Hematopoietic multipotent progenitor cell treated with erythropoietin and hydrocortisone succinate and interleukin-3 and kit ligand, for 6 days (in vitro differentiated cells): ENCODE data around the gene GSTP1.
A peak's percentile ranks its signal among the peaks of the same experiment; 100 is the strongest.
"Not testable (repeated sequence)": the region's sequence is repeated elsewhere in the genome, so short reads cannot be mapped to it uniquely, and the experiment has no call there.

Source experiments
- DNase-seq: peaks from one replicate; pipeline ENCODE4 v3.0.0-alpha.2; 2015

Gene GSTP1

GRCh38 chr11:67616431-67617242, 33.0 kb downstream of the GSTP1 start:
- no peak for DNase-seq

GRCh38 chr11:67617243-67617953, 33.8 kb downstream of the GSTP1 start:
- DNase-seq: no peak

DNA sequence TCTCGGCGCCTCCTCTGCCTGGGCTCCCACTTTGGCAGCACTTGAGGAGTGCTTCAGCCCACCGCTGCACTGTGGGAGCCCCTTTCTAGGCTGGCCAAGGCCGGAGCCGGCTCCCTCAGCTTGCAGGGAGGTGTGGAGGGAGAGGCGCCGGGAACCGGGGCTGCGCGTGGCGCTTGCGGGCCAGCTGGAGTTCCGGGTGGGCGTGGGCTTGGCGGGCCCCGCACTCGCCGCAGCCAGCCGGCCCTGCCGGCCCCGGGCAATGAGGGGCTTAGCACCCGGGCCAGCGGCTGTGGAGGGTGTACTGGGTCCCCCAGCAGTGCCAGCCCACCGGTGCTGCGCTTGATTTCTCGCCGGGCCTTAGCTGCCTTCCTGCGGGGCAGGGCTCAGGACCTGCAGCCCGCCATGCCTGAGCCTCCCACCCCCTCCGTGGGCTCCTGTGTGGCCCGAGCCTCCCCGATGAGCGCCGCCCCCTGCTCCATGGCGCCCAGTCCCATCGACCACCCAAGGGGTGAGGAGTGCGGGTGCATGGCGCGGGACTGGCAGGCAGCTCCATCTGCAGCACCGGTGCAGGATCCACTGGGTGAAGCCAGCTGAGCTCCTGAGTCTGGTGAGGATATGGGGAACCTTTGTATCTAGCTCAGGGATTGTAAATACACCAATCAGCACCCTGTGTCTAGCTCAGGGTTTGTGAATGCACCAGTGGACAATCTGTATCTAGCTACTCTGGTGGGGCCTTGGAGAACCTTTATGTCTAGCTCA, 35.5 kb downstream of the GSTP1 start:
- not testable (repeated sequence) for DNase-seq

- DNase-seq: not testable (repeated sequence)
Observed at GRCh38 chr11:67619683-67620618, 36.3 kb downstream of the GSTP1 start.

DNA sequence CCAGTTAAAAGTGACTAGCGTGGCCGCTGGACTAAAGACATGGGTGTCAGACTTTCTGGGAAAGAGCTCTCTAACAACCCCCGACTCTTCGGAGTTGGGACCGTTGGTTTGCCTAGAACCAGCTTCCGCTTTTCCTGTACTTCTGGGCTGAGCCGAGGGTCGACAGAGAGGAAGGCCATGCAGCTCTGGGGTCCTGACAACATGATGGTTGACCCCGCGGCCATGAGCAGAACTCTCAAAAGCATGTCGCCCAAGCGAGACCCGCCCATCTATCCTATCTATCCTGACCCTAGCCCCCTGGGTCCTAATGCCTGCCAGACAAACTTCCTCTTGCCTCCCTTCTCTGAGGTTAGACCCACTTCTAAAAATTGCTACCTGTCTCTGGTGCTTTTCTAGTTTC, 37.0 kb downstream of the GSTP1 start:
- not testable (repeated sequence) for DNase-seq

- not testable (repeated sequence) for DNase-seq
Observed at GRCh38 chr11:67621928-67622327, 38.3 kb downstream of the GSTP1 start.

DNA sequence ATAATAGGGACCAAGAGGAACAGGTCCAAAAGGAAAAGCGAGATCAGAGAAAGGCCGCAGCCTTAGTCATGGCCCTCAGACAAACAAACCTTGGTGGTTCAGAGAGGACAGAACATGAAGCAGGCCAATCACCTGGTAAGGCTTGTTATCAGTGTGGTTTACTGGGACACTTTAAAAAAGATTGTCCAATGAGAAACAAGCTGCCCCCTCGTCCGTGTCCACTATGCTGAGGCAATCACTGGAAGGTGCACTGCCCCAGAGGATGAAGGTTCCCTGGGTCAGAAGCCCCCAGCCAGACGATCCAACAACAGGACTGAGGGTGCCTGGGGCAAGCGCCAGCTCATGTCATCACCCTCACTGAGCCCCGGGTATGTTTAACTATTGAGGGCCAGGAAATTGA, 39.3 kb downstream of the GSTP1 start:
- DNase-seq: not testable (repeated sequence)

GRCh38 chr11:67623795-67624194, 40.2 kb downstream of the GSTP1 start:
- DNase-seq: not testable (repeated sequence)

- DNase-seq: not testable (repeated sequence)
Observed at GRCh38 chr11:67626131-67626833, 42.7 kb downstream of the GSTP1 start.

DNA sequence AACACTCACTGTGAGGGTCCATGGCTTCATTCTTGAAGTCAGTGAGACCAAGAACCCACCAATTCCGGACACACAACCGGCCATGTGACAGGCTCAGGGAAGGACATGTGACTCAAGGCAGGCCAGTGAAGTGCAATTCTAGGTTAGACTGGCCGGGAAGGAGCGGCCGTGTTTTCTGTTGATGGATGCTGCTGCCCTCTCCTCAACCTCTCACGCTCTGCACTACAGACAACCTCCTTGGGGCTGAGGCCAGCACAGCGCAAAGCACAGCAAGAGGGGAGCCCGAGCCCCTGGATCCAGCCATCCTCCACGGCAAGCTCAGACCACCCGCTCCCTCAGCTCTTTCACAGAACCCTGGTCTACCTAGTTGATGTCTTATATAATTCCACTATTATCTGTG, 43.4 kb downstream of the GSTP1 start:
- no peak for DNase-seq

- no peak for DNase-seq
Observed at GRCh38 chr11:67627441-67627811, 43.8 kb downstream of the GSTP1 start.

GRCh38 chr11:67627812-67628624, 44.4 kb downstream of the GSTP1 start:
- DNase-seq: no peak

GRCh38 chr11:67628710-67629385, 45.2 kb downstream of the GSTP1 start:
- no peak for DNase-seq

GRCh38 chr11:67629386-67630227, 46.0 kb downstream of the GSTP1 start, which contains the start of gene NUDT8:
Gene NUDT8, minus strand, starts transcription at chr11:67629937. Its CDS starts 26 bp downstream, at chr11:67629911.
- DNase-seq: peak; percentile 94

DNA sequence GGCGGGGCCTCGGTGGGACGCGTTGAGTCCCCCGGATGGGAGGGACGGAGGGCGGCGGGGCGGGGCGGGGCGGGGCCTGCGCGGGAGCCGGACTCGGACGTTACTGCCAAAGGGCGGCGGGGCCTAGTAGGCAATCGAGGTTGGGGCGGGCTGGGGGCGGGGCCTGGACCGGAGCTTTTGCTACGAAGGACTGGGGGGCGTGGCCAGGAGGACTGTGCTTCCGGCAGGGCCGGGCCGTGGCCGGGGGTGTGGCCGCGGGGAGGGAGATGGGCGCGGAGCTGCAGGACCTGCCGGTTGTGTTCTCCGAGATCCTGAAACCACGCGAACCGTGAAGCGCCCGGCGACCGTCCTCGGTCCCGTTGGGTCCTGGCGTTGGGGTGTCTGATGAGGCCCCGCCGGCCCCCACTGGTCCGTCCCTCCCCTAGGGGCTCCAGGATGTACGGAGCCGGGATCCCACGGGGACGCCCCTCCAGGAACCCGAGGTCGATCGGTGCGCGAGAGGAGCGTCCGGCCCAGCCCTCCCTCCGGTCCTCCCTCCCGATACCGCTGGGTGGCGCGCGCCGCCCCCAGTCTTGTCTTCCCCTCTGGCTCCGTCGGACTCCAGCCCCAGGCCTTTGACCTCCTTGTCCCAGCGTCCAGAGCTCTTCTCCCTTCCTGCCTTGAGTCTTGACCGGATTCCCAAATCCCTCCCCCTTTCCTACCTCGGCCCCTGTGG, 46.8 kb downstream of the GSTP1 start:
- DNase-seq: peak; percentile 100

- no peak for DNase-seq
Observed at GRCh38 chr11:67630943-67631331, 47.3 kb downstream of the GSTP1 start.

DNA sequence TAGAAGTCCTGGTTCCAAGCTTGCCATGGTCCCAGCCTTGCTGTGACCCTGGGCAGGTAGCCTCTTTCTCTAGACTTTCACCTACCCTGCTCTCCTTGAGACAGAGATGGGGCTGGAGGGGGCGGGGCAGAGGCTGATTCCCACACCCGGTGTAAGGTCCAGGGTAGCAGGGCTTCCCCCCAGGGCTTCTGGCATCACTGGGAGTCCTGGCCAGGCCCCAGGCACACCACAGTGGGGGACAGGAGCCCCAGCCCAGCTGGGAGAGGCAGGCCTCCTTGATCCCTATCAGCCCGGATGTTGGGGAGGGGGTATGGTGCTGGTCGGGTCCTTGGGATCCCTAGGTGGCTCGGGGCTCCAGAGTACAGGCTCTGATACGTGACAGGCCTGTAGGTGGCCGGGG, 47.8 kb downstream of the GSTP1 start:
- no peak for DNase-seq

DNA sequence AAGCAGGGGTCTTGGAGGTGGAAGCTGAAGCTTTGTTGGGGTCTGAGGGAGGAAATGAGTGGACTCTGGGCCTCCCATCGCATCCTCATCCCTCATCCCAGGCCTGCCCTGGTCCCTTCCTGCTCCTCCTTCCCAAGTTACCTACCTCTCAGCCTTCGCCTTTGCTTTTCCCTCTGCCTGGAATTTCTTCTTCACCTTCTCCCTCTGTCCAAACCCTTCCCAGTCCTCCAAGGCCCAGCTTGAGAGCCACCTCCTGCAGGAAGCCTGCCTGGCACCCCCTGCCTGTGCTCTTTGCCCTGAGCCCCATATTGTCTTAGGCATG, 48.2 kb downstream of the GSTP1 start:
- DNase-seq: no peak
